HG03442 (cell line): ENCODE measurements around the gene MAP3K5.
"Not testable (repeated sequence)": the region's sequence is repeated elsewhere in the genome, so short reads cannot be mapped to it uniquely, and the experiment has no call there.

Source experiments
- ATAC-seq: cut with Tn5 transposase; IDR thresholded peaks from one replicate; pipeline ENCODE4 v1.9.1; 2021; ENCODE audit warnings: mild to moderate bottlenecking, moderate library complexity; ENCODE audit not compliant: unreplicated experiment

Gene MAP3K5

DNA sequence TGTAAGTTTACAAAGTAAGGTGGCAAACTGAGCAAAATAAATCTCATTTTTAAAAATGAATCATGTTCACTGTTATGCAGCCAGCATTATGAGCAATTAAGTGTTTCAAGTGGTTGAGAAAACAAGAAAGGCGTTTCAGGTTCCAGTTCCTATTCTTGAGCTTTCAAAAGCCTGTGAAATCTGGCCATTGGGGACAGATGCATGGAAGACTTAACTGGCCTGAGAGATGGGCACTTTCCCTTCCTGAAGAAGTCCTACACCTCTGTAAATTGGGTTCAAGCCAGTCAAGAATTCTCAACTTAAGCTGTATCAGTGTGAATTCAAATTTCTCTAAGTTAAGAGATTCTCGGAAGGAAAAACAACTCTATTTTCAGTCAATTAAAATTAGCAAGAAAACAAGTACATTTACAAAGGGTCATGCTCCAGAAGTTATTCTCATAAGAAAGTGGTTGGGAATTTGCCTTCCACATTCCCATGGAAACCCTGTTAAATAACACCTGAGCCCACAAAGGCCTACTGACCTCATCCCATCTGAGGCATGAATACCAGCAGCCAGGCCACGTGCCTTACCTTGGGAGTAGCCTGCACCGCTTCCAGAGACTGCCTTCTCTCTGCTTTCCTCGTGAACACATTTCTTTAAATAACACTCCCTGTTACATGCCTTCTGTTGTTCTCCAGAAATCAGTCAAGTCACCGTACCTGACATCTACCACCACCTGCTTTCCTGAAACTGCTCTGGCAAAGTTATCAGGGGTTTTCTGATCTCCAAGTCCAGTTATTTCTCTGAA lies 19.4 kb downstream of the MAP3K5 start:
- ATAC-seq: peak; percentile 56

DNA sequence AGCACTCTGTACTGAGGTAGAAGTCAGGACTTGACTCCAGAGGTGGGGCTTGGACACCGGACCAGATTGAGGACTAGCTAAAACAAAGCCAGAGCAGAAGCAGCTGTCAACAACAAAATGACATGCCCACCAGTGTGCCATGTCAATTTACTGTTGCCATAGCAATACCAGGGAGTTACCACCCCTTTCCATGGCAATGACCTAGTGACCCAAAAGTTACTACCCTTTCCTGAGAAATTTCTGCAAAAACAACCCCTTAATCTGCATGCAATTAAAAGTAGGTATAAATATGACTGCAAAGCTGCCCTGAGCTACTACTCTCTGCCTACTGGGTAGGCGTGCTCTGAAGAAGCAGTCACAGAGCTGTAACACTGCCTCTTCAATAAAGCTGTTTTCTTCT lies 21.0 kb downstream of the MAP3K5 start:
- ATAC-seq: no peak

DNA sequence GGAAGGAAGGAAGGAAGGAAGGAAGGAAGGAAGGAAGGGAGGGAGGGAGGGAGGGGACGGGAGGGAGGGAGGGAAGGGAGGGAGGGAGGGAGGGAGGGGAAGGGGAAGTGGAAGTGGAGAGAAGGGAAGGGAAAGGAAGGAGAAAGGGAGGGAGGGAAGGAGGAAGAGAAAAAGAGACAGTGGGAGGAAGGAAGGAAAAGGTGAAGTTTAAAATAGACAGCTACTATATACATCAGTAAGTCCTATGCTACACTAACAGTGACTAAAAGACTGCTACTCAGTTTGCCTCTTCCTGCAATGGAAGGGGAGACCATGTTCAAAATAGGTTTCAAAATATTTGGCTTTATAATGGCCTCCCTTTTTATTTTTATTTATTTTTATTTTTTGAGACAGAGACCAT lies 22.5 kb downstream of the MAP3K5 start:
- no peak for ATAC-seq

DNA sequence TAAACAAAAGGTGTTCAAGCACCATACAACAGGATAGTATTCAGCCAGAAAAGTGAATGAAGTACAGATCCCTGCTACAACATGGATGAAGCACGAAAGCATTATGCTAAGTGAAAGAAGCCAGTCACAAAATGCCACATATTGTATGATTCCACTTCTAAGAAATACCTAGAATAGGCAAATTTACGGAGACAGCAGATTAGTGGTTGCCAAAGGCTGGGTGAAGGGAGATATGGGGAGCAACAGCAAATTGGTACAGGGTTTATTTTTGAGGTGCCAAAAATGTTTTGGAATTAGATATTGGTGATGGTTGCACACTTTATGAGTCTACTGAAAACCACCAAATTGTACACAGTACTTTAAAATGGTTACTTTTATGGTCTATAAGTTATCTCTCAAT lies 23.2 kb downstream of the MAP3K5 start:
- ATAC-seq: no peak

DNA sequence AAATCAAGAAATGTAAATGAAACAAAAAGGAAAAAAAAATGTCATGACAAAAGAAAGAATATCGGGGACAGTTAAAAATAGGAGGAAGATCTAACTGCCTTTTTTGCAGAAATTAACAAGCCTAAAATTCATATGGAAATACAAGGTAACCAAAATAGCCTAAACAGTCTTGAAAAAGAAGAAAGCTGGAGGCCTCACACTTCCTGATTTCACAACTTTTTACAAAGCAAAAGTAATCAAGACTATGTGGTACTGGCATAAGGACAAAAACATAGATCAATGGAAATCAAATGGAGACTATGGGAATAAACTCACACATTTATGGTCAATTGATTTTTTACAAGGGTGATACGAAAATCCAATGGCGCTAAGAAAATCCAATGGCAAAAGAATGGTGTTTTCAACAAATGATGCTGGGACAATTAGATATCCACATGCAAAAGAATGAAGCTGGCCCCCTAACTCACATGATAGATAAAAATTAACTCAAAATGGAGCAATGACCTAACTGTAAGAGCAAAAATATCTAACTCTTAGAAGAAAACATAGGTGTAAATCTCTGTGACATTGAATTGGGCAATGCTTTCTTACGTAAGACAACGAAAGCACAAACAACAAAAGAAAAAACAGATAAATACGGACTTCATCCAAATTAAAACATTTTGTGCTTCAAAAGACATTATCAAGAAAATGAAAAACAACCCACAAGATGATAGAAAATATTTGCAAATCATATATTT lies 24.5 kb downstream of the MAP3K5 start:
- ATAC-seq: no peak

DNA sequence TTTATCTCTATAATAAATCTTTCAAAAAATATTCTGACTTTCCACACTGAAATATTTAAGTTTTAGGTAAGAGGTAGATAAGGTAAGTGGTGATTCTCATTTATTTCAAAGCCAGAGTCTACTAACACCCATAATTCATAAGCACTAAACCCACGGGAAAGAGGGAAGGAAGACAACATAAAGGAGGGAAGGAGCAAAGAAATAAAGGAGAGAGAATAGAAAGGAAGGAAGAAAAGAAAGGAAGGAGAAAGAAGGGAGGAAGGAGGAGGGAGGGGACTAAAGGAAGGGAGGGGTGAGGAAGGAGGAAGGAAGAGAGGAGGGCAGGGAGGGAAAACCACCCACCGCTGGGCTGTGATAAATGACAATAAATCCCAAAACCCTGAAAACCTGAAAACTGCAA lies 25.2 kb downstream of the MAP3K5 start:
- ATAC-seq: no peak

DNA sequence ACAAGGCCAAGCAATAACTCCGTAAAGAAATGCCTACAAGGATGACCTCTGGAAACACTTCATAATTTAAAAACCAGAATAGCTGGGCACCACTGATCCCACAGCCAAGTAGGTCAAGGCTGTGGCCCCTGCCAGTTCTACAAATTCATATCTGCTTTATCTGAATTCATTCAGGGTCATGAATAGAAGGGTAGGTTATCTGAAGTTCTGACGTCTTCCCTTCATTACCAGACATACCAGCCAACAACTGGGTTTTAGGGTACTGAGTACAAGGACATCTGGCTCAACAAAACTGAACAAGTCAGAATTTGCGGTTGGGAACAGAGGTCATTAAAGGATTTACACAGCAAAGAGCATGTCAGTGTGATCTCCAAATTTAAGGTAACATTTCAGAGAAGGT lies 26.0 kb downstream of the MAP3K5 start:
- ATAC-seq: no peak

DNA sequence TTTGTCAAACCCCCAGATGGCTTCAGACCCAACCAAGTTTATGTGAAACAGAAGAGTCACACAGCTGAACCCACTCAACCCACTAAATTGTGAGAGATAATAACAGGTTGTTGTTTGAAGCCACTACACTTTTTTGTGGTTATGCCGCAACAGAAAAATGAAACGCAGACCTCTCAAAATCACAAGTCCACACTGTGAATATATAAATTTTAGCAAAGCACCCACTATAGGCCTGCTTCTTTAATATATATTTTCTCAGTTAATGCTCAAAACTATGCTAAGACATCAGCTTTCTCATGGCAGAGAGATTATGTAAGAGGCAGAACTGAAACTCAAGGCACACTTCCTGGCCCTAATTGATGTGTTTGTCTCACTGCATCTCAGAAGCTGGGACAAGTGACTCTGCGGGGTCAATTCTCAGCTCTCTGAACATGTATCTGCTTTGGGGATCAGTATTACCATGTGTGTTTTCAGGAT lies 27.7 kb downstream of the MAP3K5 start:
- peak; percentile 49 for ATAC-seq

DNA sequence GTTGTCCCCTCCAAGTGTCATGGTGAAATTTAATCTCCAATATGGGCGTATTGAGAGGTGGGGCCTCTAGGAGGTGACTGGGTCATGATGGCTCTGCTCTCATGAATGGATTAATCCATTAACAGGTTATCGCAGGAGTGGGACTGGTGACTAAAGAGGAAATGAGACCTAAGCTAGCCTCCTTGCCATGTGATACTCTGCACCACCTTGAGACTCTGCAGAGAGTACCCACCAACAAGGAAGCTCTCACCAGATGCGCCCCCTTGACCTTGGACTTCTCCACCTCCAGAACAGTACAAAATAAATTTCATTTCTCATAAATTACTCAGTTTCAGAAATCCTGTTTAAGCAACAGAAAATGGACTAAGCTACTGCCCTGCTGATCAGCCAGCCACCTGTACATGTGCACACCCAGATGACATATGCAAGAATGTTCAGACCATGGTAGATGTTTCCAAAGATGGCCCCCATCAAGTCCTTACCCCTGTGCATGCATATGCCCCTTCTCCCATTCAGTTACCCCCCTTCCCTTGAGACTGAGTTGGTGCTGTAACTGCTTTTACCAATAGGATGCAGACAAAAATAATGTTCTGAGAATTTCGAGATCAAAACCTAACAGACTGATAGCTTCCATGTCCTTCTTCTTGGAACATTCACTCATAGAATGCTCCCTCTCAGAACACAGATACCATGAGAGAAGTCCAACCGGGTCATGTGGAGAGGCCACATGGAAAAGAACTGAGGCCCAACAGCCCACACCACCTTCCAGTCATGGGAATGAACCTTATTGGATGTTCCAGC lies 28.4 kb downstream of the MAP3K5 start:
- ATAC-seq: peak; percentile 41

DNA sequence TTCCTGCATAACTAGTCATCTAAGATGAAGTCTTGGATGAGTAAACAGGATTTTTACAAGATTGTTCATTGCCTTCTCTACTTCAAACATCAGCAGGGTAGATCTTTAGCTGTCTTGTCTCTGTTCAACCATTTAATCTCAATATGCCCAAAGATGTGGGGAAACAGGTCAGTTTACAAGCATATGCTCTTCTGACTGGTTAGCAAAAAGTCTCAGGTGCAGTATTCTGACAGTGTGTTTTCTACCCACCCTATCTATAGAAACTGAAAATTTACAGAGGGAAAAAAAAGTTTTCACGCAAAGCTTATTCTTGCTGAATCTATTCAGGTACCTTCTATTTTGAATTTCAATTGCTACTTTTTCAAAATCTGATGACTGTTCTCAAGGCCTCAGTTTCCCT lies 29.0 kb downstream of the MAP3K5 start:
- peak; percentile 20 for ATAC-seq

DNA sequence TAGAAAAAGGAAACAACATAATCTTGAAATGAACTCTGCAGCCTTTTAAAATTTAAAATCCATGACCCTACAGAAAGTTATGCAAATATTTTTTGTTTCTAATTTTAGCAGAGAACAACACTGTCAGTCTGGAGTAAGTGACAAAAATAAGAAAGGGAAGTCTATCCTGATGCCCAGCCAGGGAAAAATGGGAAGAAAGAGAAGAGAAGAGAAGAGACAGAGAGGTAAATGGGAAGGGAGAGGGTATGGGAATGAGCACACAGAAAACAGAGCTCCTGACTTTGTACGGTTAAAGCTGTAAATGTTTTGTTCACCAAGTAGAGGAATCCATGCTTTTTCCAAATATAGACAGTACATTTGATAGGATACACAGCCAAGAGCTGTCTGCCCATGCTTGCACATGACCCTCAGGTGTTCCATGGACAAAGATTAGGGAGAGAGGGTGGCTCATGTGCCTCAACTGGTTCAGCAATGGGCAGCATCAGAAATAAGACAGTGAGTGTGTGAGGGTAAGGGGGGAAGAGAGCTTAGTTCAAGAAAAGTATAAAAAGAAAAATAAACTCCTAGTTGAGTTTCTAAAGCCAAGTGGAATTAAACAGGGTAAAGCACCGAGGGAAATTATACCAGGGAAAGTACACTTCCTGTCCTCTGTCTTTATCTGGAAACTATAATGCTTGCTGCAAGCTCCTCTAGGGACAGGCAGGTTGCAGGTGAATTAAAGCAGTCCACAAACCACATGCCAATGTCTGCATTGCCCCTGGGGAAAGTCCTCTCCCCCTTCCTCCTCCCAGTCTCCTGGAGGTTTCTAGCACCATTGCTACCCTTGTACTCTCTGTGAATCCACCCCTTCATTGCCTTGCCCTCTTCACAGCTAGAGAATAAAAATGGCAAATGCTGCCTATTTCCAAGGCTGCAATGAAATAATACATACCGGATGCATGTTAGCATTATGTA lies 30.0 kb downstream of the MAP3K5 start:
- no peak for ATAC-seq

DNA sequence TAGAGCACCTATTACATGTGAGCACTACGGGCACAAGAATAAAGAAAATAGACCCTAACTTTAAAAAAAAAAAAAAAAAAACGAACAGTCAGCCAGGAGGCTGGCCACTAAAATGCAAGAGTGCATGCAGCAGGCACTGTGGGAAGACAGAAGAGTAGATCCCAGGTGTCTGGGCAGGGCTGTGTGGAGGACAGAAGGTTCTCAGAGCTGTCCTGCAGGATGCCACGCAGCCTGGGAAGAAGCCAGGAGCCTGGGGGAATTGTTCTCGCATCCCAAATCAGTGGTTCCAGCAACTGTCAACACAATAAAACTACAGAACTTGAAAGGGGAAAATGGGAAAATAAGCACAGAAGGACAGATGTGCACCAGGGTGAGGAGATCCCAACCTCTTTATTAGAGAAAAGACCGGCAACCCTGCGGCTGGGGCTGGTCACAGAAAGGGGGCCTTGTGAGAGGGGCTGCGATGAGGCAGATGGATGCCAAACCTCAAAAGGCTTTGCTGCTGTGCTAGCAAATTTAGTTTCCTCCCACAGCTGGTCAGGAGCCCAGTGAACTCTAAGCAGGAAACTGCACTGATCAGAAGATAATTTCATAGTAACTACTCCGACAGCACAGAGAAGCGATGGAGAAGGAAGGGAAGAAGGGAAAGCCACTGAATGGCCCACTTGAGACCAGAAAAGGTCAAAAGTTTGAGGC lies 30.9 kb downstream of the MAP3K5 start:
- no peak for ATAC-seq

DNA sequence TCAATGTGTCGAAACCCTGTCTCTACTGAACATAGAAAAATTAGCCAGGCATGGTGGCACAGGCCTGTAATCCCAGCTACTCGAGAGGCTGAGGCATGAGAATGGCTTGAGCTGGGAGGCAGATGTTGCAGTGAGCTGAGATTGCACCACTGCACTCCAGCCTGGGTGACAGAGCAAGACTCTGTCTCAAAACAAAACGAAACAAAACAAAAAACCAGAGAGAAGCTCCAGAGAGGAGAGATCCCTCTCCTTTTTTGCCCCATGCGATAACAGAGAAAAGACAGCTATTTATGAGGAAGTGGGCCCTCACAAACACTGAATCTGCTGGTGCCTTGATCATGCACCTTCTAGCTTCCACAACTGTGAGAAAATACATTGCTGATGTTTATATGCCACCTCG lies 31.5 kb downstream of the MAP3K5 start:
- ATAC-seq: not testable (repeated sequence)

DNA sequence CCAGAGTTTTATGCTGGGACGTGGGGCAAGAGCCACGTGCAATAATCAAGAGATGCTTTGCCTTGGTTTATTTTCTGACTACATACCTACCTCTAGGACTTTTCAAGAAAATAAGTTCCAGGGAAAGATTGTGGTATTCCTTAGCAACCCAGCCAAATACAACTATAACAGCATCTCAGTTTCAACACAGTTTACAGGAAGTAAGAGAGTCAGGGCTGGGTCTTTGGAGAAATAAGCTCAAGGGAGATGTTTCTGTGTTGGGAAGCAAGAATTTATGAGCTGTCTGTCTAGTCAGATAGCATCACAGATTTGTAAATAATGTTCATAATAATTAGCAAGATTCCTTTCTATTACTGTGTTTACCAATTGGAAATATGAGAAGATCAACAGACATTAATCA lies 35.1 kb downstream of the MAP3K5 start:
- no peak for ATAC-seq

DNA sequence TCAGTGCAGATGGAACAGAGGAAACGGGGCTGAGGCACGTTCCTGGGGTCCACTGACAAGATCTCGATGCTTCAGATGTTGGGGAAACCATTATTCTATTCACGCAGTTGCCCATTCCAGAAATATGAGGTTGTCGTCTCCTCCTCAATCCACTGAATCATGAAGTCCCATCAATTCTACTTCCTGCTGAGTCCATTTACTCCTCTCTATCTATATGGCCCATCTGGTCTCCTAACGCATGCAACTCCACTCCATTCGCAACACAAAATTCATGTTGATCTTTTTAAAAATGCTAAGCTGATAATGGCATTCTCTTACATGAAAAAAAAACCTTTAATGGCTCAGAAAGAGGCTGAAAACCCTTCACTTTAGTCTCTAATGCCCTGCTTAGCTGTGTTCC lies 37.5 kb downstream of the MAP3K5 start:
- ATAC-seq: no peak

DNA sequence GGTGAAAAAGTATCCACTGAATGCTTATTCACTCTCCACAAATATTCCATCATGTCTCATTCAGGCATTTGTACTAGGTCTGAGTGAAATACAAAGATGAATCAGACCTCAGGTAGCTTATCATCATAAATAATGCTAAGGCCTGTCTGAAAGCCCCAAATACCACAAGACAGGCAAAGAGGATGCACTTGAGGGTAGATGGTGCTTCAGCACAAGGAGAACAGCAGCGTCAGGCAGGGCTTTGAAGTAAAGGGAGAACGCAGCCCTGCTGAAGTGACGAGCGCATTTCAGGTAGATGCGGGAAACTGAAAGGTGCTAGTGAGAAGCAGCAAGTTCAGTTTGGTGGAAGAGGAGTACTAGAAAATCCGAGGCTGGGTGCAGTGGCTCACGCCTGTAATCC lies 38.7 kb downstream of the MAP3K5 start:
- ATAC-seq: no peak

DNA sequence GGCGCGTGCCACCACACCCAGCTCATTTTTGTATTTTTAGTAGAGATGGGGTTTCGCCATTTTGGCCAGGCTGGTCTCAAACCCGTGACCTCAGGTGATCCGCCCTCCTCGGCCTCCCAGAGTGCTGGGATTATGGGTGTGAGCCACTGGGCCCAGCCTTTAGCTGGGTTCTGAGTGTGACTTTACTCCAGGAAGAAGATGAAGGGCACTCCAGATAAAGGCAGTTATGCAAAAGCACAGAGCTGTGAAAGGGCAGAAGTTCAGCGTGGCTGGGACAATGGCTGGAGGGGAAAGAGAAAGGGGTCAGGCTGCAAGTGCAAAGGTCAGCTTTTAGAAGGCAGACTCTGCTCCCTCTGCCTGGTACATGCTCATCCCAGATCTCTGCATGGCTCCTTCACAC lies 39.7 kb downstream of the MAP3K5 start:
- ATAC-seq: no peak

DNA sequence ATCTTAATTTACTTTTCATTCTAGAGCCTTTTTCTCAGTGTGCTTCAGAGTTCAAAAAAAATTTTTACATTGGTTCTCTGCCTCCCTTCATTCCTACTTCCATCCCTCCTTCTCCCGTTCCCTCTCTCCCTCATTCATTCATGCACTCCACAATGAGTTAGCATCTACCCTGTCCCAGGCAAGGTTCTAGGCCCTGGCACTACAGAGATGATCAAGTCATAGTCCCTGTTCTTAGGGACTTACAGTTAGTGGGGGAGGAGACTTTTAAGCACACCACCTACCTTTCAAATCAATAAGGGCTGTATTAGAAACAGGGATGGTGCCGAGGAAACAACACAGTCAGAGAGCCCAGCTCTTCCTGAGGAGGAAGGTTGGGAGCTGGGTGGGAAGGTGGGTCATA lies 40.3 kb downstream of the MAP3K5 start:
- ATAC-seq: no peak

DNA sequence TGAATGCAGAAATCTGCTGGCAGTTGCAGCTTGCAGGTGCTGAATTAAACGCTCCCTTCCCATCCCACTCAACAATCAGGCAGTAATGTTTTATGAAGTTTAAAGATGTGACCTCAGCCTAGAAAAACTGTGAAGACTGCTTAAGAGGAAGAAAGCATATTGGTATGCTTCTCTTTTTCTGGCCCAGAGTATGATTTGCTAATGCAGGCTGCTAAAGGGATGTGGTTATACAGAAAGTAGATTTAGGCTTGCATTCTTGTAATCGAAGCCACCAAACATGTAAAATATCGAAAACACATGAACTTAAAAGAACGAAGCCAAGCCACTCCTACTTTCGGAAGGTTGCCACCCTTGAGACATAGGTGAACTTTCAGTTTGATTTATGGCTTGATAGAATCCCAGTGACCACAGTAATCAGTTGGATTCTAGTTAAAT lies 40.7 kb downstream of the MAP3K5 start:
- ATAC-seq: peak; percentile 91
